GM21515 (cell line): ENCODE results near the gene SLC25A1.
"Not testable (repeated sequence)": the region's sequence is repeated elsewhere in the genome, so short reads cannot be mapped to it uniquely, and the experiment has no call there.

Experiments
- ATAC-seq: cut with Tn5 transposase; IDR thresholded peaks from one replicate; pipeline ENCODE4 v1.9.1; 2021; ENCODE audit not compliant: unreplicated experiment

SLC25A1 gene

DNA sequence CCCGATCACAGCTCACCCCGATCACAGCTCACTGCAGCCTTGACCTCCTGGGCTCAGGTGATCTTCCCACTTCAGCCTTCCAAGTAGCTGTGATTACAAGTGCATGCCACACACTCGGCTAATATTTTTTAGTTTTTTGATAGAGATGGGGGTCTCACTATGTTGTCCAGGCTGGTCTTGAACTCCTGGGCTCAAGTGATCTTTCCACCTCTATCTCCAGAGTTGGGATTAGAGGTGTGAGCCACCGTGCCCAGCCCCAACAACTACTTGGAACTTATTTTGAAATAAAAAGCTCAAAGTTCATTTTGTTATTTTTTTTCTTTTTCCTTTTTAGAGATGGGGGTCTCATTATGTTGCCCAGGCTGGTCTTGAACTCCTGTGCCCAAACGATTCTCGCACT, 27.8 kb upstream of the SLC25A1 start:
- ATAC-seq = no peak

- ATAC-seq = no peak
These were observed 26.1 kb upstream of the SLC25A1 start for GRCh38 chr22:19204640-19205039.

DNA sequence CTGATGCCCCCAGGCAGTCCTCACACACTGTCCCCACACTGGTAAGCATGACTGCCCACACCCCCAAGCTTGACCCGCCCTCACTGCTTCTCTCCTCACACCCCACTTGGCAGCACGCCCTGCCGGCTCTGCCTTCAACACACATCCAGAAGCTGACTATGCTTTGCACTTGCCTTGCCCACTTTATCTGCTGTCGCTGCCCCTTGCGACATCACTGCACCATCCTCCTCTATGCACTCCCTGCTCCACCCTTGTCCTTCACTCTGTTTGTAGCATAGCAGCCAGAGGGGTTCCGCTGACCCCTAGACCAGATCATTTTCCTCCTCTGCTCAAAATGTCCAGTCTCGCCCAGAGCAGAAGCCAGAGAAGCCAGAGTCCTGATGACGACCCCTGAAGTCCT, 25.3 kb upstream of the SLC25A1 start:
- no peak for ATAC-seq

DNA sequence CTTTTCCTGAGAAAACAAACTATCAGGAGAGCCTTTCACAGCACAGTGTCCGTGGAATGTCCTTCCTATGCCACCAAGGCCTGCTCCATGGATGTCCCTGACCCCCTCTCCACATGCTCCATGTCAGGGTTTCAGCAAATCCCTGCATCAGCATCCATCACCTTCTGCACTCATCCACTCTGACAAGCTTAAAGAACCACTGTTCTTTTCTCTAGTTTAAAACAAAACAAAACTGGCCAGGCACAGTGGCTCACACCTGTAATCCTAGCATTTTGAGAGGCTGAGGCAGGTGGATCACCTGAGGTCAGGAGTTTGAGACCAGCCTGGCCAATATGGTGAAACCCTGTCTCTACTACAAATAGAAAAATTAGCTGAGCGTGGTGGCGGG, 24.3 kb upstream of the SLC25A1 start:
- not testable (repeated sequence) for ATAC-seq

DNA sequence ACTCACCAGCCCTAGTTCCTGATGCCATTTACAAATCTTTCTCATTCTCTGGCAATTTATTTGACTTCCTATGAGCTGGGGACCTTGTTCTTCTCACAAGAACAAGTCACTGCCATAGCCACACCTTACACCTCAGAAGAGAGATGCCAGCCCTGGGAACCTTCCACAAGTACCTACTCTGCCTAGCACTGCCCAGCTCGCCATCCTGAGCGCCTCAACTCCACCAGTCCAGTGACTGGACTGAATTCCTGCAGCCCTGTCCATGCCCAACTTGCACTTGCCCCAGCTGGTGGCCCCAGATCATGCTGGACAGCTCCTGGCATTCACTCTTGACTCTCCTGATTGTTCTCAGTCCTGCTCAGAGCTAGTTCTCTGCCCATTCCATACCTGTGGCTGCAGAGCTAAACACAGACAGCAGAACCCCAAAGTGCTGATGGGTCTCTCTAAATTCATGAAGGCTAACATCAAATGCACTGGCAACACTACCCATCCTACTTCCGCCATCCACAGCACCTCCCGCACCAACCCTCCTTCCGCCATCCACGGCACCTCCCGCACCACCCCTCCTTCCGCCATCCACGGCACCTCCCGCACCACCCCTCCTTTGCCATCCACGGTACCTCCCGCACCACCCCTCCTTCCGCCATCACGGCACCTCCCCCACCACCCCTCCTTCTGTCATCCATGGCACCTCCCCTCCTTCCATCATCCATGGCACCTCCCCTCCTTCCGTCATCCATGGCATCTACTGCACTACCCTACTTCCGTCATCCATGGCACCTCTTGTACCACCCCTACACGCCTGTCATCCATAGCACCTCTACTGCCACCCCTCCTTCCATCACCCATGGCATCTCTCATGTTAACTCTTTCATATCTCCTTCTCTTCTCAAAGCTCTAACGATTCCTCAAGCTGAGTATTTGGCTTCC, 23.6 kb upstream of the SLC25A1 start:
- ATAC-seq = no peak

DNA sequence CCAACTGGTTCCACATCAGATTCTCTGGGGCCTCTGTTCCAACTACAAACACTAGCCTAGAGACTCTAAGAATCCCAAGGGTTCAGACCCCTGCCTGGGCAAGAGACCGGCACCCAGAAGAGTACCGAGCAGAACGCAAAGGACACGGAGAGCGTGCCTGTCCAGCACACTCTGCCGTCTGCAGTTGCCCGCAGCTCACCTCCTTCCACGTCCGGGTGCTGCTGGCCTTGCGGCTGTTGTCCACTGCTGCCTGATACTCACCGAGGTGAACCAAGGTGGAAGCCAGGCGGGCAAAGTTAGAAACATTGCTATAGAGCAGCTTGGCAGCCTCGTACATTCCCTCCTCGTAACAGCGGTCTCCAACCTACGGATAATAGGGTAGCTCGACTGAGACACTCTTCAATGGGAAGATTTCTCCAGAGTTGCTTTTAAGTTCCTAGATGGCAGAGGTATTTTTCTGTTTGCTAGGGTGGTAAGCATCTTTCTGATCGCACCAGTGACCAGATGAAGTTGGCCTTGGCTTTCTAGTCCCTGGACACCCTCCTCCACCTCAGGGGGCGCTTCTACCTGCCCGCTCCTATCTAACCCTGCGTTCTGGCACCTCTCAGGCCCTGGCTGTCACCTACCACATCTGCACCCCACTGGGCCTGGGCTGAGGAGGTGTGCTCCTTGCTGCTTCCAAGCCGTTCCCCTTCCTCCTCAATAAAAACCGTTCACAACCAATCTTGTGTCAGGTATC, 22.8 kb upstream of the SLC25A1 start:
- no peak for ATAC-seq

DNA sequence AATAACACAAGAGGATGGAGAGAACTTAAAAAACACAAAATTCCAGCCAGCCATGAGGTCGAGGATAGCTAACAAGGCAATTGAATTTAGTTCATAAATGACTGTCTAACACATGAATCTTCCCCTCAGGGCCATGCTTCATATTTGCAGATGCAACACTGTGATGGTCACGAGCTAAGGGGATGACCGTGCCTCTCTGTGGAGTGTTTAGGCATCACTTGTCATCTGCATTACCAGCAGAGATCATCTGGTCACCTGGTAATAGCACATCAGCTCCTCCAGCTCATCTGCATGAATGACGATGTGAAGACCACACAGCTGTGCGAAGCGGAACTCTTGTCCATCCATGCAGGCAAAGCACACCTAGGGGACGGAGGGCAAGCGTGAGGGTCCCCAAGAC, 20.9 kb upstream of the SLC25A1 start:
- no peak for ATAC-seq

DNA sequence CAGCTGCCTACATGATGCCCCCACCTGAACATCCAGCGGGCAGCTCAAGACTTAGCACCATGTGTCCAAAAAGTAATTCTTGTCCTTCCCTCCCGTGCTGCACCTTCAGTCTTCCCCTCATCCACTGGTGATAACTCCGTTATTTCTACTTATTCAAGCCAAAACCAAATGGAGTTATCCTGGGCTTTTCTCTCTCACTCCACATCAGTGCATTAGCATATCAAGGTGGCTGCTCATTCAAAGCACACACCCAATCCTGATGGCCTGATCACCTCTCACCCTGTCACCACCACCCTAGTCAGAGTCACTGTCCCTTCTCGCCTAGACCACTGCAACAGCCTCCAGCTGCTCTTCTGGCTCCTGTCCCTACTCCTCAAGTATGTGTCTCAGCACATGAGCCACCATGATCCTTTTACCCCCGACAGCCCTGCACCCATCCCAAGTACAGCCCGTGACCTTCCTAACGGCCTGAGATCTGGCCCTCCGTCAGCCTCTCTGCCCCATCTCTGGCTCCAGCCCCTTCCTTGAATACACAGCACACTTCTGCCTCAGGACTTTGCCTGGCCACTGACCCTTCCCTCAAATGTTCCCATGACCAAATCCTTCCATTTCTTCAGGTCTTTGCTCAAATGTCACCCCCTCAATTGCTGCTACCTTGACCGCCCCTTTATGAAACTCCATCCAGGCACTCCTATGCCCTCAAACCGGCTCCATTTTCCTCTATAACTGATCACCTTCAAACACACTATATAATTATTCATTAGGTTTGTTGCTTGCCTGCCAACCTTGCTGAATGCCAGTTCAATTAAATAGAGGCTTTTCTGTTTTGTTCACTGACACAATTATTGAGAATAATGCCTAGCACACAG, 19.7 kb upstream of the SLC25A1 start:
- no peak for ATAC-seq

- ATAC-seq = no peak
These were observed 18.5 kb upstream of the SLC25A1 start for GRCh38 chr22:19196841-19197612.

- ATAC-seq = no peak
These were observed 17.5 kb upstream of the SLC25A1 start for GRCh38 chr22:19195796-19196731.

- no peak for ATAC-seq
These were observed 16.4 kb upstream of the SLC25A1 start for GRCh38 chr22:19194766-19195536.

DNA sequence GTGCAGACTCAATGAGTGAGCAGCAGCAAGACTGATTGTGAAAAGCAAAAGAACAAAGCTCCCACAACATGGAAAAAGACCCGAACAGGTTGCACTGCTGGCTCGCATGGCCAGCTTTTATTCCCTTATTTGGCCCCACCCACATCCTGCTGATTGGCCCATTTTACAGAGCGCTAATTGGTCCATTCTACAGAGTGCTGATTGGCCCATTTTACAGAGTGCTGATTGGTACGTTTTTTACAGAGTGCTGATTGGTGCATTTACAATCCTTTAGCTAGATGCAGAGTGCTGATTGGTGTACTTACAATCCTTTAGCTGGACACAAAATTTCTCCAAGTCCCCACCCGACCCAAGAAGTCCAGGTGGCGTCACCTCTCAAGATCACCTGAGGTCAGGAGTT, 15.3 kb upstream of the SLC25A1 start:
- no peak for ATAC-seq

DNA sequence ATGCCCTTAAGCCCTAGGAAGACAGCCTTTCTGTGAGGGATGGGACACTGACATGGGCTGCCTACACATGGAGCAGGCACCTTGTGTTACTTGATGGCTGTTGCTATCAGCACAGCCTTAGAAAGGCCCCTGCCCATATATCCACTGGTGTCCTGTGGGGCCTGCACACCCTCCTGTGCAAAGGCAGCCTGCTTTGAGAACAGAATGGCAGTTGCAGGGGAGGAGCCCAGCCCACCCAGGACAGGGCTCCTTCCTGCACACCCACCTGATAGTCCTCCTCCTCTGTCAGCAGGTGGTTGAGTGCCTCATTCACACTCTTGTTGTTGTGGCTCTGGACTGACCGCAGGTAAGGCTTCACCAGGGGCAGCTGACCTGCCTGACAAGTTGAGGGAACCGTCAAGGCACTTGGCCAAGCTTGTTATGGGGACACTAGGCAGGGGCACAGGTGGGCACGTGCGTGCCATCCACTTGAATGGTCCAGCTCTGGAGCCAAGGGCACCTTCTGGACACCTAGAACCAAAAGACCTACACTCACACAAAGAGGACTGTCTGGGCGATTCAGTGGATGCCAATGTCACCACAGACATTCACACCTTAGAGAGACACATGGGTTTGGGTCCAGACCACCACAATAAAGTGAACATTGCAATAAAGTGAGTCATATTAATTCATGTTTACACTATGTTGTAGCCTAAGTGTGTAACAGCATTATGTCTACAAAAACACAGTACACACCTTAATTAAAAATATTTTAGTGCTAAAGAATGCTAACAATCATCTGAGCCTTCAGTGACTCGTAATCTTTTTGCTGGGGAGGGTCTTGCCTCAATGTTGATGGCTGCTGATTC, 9.4 kb upstream of the SLC25A1 start:
- ATAC-seq = no peak

- no peak for ATAC-seq
These were observed 5.9 kb upstream of the SLC25A1 start for GRCh38 chr22:19184276-19184997.

GRCh38 chr22:19183216-19183615, 4.7 kb upstream of the SLC25A1 start:
- no peak for ATAC-seq

DNA sequence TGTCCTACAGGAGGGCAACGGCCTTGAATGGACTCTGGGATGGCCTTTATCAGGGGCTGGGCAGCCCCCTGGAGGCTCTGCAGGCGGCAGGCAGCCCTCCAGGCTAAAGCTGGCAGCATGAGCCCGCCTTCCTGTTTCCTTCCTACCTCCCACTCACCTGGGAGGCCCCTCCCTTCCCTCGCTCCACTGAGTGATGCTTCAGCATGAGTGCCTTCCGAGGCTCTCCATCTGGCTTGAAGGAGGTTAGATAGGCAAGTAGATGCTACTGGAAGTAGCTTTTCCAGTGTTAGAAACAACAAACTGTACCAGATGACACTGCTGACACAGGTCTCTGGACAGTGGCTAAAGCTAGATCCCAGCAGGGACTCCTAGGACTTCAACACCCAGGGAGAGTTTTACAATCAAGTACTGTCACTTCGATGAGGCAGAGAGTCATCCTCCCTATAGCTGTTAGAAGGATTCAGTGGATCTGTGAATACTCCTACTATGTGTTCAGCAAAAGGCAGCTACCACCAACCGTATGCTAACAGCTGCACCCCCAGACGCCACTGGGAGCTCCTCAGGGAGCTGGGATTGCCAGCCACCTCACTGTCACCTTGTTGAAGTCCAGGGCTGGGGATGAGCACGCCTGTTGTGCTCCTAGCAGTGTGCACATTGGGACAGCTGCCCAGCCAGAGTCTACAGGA, 4.1 kb upstream of the SLC25A1 start:
- ATAC-seq = no peak
